Fibroblast of lung (primary cell): Measurements from ENCODE around the gene STEAP1B. TPM values are rescaled to one million over a fixed set of nuclear protein-coding genes. Genes with fewer than 3 reads are reported as not detected.

ENCODE experiments used
- DNase-seq, 2 donors: peaks; one replicate each; pipeline versions ENCODE4 v3.0.0 to v3.0.0-alpha.2; 2010; ENCODE audit warnings: low read depth in 2 of 2
- H2AFZ ChIP-seq: 2 replicates; pipeline ENCODE4 v1.5.1; 2012; ENCODE audit warnings: low read length, control low read depth, inconsistent platforms
- H3K27ac ChIP-seq: 2 replicates; pipeline ENCODE4 v1.5.1; 2011; ENCODE audit warnings: low read length, control low read depth; ENCODE audit not compliant: insufficient read depth
- H3K27me3 ChIP-seq: 2 replicates; pipeline ENCODE4 v1.5.1; 2011; ENCODE audit warnings: mild to moderate bottlenecking, low read length; ENCODE audit not compliant: control insufficient read depth, insufficient read depth
- H3K36me3 ChIP-seq: 2 replicates; pipeline ENCODE4 v1.5.1; 2011; ENCODE audit warnings: low read length; ENCODE audit not compliant: control insufficient read depth, insufficient read depth
- H3K4me1 ChIP-seq: 2 replicates; pipeline ENCODE4 v1.5.1; 2011; ENCODE audit warnings: low read length; ENCODE audit not compliant: control insufficient read depth, insufficient read depth; ENCODE audit errors: extremely low read depth
- H3K4me2 ChIP-seq: 2 replicates; pipeline ENCODE4 v1.5.1; 2011; ENCODE audit warnings: low read length, control low read depth; ENCODE audit not compliant: insufficient read depth; ENCODE audit errors: extremely low read depth
- H3K4me3 ChIP-seq, 4 experiments: fragments of 200-600 bp in 1 of 4; sonication (generic) in 1 of 4; replicated peaks in 1 of 4; 2 replicates each; pipeline ENCODE4 v1.5.1; 2011 to 2016; ENCODE audit warnings: low read length in 4 of 4, low read depth in 3 of 4, mild to moderate bottlenecking in 3 of 4, control low read depth in 2 of 4, inconsistent platforms in 1 of 4, mixed read lengths in 1 of 4; ENCODE audit not compliant: insufficient read depth in 1 of 4; ENCODE audit errors: control extremely low read depth in 1 of 4
- H3K79me2 ChIP-seq: 2 replicates; pipeline ENCODE4 v1.5.1; 2012; ENCODE audit warnings: mild to moderate bottlenecking, low read length, inconsistent platforms; ENCODE audit not compliant: control insufficient read depth, insufficient read depth
- H3K9ac ChIP-seq: 2 replicates; pipeline ENCODE4 v1.5.1; 2011; ENCODE audit warnings: mild to moderate bottlenecking, low read length, control low read depth; ENCODE audit not compliant: insufficient read depth
- H3K9me3 ChIP-seq: 2 replicates; pipeline ENCODE4 v1.5.1; 2012; ENCODE audit warnings: low read depth, low read length; ENCODE audit not compliant: control insufficient read depth, insufficient read depth
- H4K20me1 ChIP-seq: 2 replicates; pipeline ENCODE4 v1.5.1; 2011; ENCODE audit warnings: low read length; ENCODE audit not compliant: control insufficient read depth, insufficient read depth; ENCODE audit errors: extremely low read depth
- CTCF ChIP-seq, 2 donors: IDR thresholded peaks in 1 of 2; conservative IDR thresholded peaks in 1 of 2; 1 replicate in 1 of 2; 2 replicates in 1 of 2; pipeline ENCODE4 v1.5.1; 2011 to 2012; ENCODE audit warnings: low read length in 2 of 2, control low read depth in 1 of 2, inconsistent platforms in 1 of 2, low read depth in 1 of 2, mild to moderate bottlenecking in 1 of 2
- EZH2 ChIP-seq: IDR thresholded peaks from 2 replicates; pipeline ENCODE4 v1.5.1; 2012; ENCODE audit warnings: low read length, control low read depth, mild to moderate bottlenecking; ENCODE audit errors: missing control alignments
- polyA plus RNA-seq, 2 donors: library from polyadenylated mRNA; depleted of rRNA in 1 of 2; stranded (reverse) in 1 of 2; unstranded in 1 of 2; fragments of >200 nt; gene quantifications; 2 replicates each; pipeline ENCODE4 v1.2.1, GENCODE V29; 2011 to 2012; ENCODE audit warnings: missing spikeins in 1 of 2
- total RNA-seq: library from RNA; depleted of rRNA; stranded (reverse); fragments of >200 nt; gene quantifications from 2 replicates; pipeline ENCODE4 v1.2.1, GENCODE V29; 2014

Gene STEAP1B
- total and polyA plus RNA-seq, 2 donors (not counting 1 experiment from before 2014, with no cell fraction given), result 11.4 to 14.7 TPM

- no peak overlapping the region for H3K27ac ChIP-seq
These were observed 80.0 kb downstream of the STEAP1B start for GRCh38 chr7:22420008-22420407.

GRCh38 chr7:22419488-22419887, 80.5 kb downstream of the STEAP1B start:
- H3K36me3 ChIP-seq, result no peaks in the 10 kb centered on the region
- TF ChIP-seq EZH2, result no peak
- TF ChIP-seq CTCF (conservative IDR thresholded peaks at IDR 0.05 in 1 of 2, IDR thresholded peaks at IDR 0.05 in 1 of 2; ENCODE audit: low read depth in 1 of 2, low read length in 2 of 2), result no peak

More at GRCh38 chr7:22420008-22420407, 80.0 kb downstream of the STEAP1B start:
- H3K4me2 ChIP-seq, result no peak overlapping the region
- no peaks in the 10 kb centered on the region for H3K27me3 ChIP-seq
- TF ChIP-seq CTCF (conservative IDR thresholded peaks at IDR 0.05 in 1 of 2, IDR thresholded peaks at IDR 0.05 in 1 of 2; ENCODE audit: low read depth in 1 of 2, low read length in 2 of 2), result no peak
- TF ChIP-seq EZH2, result no peak
- H3K4me3 ChIP-seq, result no peak overlapping the region
- H4K20me1 ChIP-seq, result no peaks in the 10 kb centered on the region
- no peaks in the 10 kb centered on the region for H3K36me3 ChIP-seq
- H3K9ac ChIP-seq, result no peak overlapping the region
- DNase-seq, result no peak
- no peak overlapping the region for H2AFZ ChIP-seq
- no peaks in the 10 kb centered on the region for H3K9me3 ChIP-seq
- no peaks in the 10 kb centered on the region for H3K79me2 ChIP-seq
- H3K4me1 ChIP-seq, result no peaks in the 10 kb centered on the region

GRCh38 chr7:22418251-22419046, 81.5 kb downstream of the STEAP1B start:
- no peaks in the 10 kb centered on the region for H4K20me1 ChIP-seq
- TF ChIP-seq CTCF (conservative IDR thresholded peaks at IDR 0.05 in 1 of 2, IDR thresholded peaks at IDR 0.05 in 1 of 2; ENCODE audit: low read depth in 1 of 2, low read length in 2 of 2), result no peak
- TF ChIP-seq EZH2, result no peak
- no peak overlapping the region for H3K4me3 ChIP-seq
- H3K4me1 ChIP-seq, result no peaks in the 10 kb centered on the region
- no peaks in the 10 kb centered on the region for H3K27me3 ChIP-seq
- no peaks in the 10 kb centered on the region for H3K9me3 ChIP-seq
- no peak overlapping the region for H3K4me2 ChIP-seq
- no peak overlapping the region for H2AFZ ChIP-seq
- H3K27ac ChIP-seq, result no peak overlapping the region
- no peaks in the 10 kb centered on the region for H3K36me3 ChIP-seq
- no peaks in the 10 kb centered on the region for H3K79me2 ChIP-seq
- no peak for DNase-seq
- H3K9ac ChIP-seq, result no peak overlapping the region

More at GRCh38 chr7:22419488-22419887, 80.5 kb downstream of the STEAP1B start:
- no peaks in the 10 kb centered on the region for H3K4me1 ChIP-seq
- no peak overlapping the region for H3K27ac ChIP-seq
- H3K27me3 ChIP-seq, result no peaks in the 10 kb centered on the region
- no peaks in the 10 kb centered on the region for H3K9me3 ChIP-seq
- no peaks in the 10 kb centered on the region for H3K79me2 ChIP-seq
- no peak overlapping the region for H3K4me2 ChIP-seq
- DNase-seq, result no peak
- no peaks in the 10 kb centered on the region for H4K20me1 ChIP-seq
- no peak overlapping the region for H2AFZ ChIP-seq
- H3K4me3 ChIP-seq, result no peak overlapping the region
- H3K9ac ChIP-seq, result no peak overlapping the region
